ENCODE results near the gene EGFLAM. TPM values are rescaled to one million over a fixed set of nuclear protein-coding genes. Genes with fewer than 3 reads are reported as not detected.

Gene EGFLAM
- total and polyA plus RNA-seq, 8 donors = 0.82 to 15.7 (median 9.8) TPM

DNA sequence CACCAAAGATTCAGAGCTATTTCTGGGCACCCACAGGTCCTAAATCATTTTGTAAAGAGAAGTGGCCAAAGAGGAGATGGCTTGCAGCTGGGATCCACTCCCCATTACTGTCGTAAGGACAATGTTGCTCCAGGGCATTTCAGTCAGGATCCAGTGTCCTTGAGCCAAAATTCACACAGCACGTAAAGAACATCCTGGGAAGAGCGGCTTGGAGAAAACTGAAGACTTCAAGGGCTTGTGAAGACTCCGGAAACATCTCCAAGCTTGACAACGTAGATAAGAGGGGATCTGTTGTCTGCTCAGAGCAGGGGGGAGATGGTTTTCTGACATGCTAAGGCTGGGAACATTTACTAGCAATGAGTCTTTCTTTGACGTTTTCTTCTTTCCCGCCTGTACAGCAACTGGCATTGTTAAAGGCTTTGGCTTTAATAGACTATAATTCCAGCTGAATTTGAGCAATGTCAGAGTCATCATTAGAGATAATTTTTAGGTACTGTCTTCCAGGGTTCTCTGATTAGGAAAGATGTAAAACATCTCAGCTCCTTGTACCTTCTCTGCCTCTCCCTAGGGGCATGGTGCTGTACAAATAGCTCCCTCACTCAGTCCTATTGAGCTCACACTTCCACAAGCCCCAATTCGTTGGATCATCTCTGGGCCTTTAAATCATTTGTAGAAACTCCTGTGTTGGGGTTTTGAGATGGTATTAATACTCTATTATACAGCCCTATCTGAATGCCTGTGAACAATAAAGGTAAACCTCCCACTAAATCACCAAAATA is 39.7 kb downstream of the EGFLAM start:
- intact Hi-C loops (cut with DNase I) = no loop called here
- ATAC-seq = no peak

DNA sequence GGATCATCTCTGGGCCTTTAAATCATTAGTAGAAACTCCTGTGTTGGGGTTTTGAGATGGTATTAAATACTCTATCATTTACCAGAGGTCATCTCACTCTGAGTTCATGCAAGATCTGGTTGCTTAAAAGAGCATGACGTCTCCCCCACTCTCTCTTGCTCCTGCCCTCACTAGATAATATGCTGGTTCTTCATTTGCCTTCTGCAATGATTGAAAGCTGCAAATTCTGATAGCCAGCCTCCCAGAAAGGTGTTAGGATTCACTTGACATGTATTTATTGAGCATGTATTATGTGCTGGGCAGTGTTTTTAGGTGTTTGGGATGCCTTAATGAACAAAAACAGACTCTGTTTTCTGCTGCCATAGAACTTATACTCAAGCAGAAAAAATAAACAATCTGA is 41.2 kb downstream of the EGFLAM start:
- H3K36me3 ChIP-seq = no peaks in the 10 kb centered on the region
- TF ChIP-seq, protein P1, sequence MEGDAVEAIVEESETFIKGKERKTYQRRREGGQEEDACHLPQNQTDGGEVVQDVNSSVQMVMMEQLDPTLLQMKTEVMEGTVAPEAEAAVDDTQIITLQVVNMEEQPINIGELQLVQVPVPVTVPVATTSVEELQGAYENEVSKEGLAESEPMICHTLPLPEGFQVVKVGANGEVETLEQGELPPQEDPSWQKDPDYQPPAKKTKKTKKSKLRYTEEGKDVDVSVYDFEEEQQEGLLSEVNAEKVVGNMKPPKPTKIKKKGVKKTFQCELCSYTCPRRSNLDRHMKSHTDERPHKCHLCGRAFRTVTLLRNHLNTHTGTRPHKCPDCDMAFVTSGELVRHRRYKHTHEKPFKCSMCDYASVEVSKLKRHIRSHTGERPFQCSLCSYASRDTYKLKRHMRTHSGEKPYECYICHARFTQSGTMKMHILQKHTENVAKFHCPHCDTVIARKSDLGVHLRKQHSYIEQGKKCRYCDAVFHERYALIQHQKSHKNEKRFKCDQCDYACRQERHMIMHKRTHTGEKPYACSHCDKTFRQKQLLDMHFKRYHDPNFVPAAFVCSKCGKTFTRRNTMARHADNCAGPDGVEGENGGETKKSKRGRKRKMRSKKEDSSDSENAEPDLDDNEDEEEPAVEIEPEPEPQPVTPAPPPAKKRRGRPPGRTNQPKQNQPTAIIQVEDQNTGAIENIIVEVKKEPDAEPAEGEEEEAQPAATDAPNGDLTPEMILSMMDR (IDR thresholded peaks at IDR 0.05) = no peak
- ATAC-seq = no peak

More for the DNA sequence above, 39.7 kb downstream of the EGFLAM start:
- Histone ChIP-seq H3K4me1 (no peaks in the 10 kb centered on the region), H3K4me3 (no peak overlapping the region), H3K27me3 (peaks cover 3 to 39% of the 10 kb centered on the region in 2 donors), H3K36me3 (no peaks in the 10 kb centered on the region), H3K9me3 (no peaks in the 10 kb centered on the region), H3K27ac (no peak overlapping the region)
- peak in 2 of 4 donors; percentile 42 to 75 for DNase-seq
- TF ChIP-seq, protein P1 (IDR thresholded peaks at IDR 0.05) = no peak

DNA sequence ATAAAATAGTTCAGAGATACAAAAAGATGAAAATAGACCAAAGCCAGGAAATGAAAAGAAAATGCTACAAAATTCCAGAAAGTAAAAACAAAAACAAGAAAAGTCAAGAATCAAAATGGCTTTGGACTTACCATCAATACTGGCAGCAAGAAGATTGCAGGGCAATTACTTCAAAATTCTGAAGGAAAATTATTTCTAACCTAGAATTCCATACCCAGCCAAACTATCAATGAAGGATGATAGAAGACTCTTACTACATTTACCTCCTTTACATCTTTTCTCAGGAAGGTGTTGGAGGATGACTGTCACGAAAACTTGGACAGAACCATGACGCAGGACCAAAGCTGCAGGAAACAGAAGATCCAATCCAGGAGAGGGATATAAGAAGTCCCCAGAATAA is 46.8 kb downstream of the EGFLAM start:
- H3K4me1 ChIP-seq = no peaks in the 10 kb centered on the region
- TF ChIP-seq, protein P1 (IDR thresholded peaks at IDR 0.05) = no peak
- no peak overlapping the region for H3K4me3 ChIP-seq
- ATAC-seq (no peak), DNase-seq (no peak)
- no peaks in the 10 kb centered on the region for H3K36me3 ChIP-seq
- H3K27me3 ChIP-seq = no peaks in the 10 kb centered on the region
- H3K27ac ChIP-seq = no peak overlapping the region
- intact Hi-C loops (cut with DNase I) = no loop called here
- peaks cover 0 to 43% of the 10 kb centered on the region in 2 donors for H3K9me3 ChIP-seq

More for the DNA sequence above, 41.2 kb downstream of the EGFLAM start:
- Histone ChIP-seq H3K27ac (no peak overlapping the region), H3K4me1 (no peaks in the 10 kb centered on the region), H3K27me3 (peaks cover 3 to 24% of the 10 kb centered on the region in 2 donors), H3K4me3 (no peak overlapping the region), H3K9me3 (peaks cover 0 to 10% of the 10 kb centered on the region in 2 donors)
- no peak for DNase-seq
- intact Hi-C loops (cut with DNase I) = no loop called here

- Histone ChIP-seq H3K27me3 (no peaks in the 10 kb centered on the region), H3K4me1 (no peaks in the 10 kb centered on the region), H3K4me3 (no peak overlapping the region), H3K36me3 (no peaks in the 10 kb centered on the region), H3K9me3 (peaks cover 0 to 43% of the 10 kb centered on the region in 2 donors), H3K27ac (no peak overlapping the region)
- TF ChIP-seq, protein P1 (IDR thresholded peaks at IDR 0.05) = no peak
- intact Hi-C loops (cut with DNase I) = no loop called here
- DNase-seq = no peak
- no peak for ATAC-seq
Measured at GRCh38 chr5:38307845-38308244, 49.5 kb downstream of the EGFLAM start.

GRCh38 chr5:38316544-38317224 is 58.3 kb downstream of the EGFLAM start:
- H3K27me3 ChIP-seq = peaks cover 0 to 4% of the 10 kb centered on the region in 2 donors
- H3K27ac ChIP-seq = no peak overlapping the region
- ATAC-seq (no peak), DNase-seq (peak in 2 of 4 donors; percentile 3 to 28)
- TF ChIP-seq, protein P1 (IDR thresholded peaks at IDR 0.05) = no peak
- intact Hi-C loops (cut with DNase I) = no loop called here
- H3K9me3 ChIP-seq = no peaks in the 10 kb centered on the region
- H3K36me3 ChIP-seq = no peaks in the 10 kb centered on the region
- H3K4me1 ChIP-seq = no peaks in the 10 kb centered on the region
- no peak overlapping the region for H3K4me3 ChIP-seq

Data from left lung (tissue), 10 donors.